ENCODE data around the gene THTPA.

The THTPA gene

DNA sequence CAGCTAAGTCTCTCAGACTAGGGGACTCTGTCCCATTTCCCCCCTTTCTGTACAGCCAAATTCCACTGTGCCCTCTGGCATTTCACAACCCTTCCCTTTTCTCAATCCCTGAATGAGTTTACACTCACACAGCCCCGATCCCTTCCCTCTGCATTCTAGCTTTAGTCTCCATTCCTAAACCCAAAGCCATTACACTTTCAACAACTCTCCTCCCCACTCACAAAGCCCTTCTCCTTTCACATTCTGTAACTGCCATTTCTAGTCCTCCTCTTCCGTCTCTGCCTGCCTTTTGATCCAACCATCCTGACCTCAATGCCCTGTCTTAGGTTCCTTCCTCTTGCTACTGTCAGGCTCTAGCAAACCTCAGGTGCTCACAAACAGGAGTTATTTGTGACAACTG is 8.1 kb upstream of the THTPA start:
- no peaks in the 10 kb centered on the region for H3K27me3 ChIP-seq
- no peak for DNase-seq
- no peaks in the 10 kb centered on the region for H3K9me3 ChIP-seq
- H3K36me3 ChIP-seq = no peaks in the 10 kb centered on the region; the same call in 1 of the 2 replicates
- TF ChIP-seq, protein P1, sequence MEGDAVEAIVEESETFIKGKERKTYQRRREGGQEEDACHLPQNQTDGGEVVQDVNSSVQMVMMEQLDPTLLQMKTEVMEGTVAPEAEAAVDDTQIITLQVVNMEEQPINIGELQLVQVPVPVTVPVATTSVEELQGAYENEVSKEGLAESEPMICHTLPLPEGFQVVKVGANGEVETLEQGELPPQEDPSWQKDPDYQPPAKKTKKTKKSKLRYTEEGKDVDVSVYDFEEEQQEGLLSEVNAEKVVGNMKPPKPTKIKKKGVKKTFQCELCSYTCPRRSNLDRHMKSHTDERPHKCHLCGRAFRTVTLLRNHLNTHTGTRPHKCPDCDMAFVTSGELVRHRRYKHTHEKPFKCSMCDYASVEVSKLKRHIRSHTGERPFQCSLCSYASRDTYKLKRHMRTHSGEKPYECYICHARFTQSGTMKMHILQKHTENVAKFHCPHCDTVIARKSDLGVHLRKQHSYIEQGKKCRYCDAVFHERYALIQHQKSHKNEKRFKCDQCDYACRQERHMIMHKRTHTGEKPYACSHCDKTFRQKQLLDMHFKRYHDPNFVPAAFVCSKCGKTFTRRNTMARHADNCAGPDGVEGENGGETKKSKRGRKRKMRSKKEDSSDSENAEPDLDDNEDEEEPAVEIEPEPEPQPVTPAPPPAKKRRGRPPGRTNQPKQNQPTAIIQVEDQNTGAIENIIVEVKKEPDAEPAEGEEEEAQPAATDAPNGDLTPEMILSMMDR (IDR thresholded peaks at IDR 0.05; ENCODE audit: low read depth, low read length) = no peak
- H3K4me1 ChIP-seq = peaks cover 11% of the 10 kb centered on the region
- H3K4me3 ChIP-seq (ENCODE audit: low read depth, low read length) = no peak overlapping the region

DNA sequence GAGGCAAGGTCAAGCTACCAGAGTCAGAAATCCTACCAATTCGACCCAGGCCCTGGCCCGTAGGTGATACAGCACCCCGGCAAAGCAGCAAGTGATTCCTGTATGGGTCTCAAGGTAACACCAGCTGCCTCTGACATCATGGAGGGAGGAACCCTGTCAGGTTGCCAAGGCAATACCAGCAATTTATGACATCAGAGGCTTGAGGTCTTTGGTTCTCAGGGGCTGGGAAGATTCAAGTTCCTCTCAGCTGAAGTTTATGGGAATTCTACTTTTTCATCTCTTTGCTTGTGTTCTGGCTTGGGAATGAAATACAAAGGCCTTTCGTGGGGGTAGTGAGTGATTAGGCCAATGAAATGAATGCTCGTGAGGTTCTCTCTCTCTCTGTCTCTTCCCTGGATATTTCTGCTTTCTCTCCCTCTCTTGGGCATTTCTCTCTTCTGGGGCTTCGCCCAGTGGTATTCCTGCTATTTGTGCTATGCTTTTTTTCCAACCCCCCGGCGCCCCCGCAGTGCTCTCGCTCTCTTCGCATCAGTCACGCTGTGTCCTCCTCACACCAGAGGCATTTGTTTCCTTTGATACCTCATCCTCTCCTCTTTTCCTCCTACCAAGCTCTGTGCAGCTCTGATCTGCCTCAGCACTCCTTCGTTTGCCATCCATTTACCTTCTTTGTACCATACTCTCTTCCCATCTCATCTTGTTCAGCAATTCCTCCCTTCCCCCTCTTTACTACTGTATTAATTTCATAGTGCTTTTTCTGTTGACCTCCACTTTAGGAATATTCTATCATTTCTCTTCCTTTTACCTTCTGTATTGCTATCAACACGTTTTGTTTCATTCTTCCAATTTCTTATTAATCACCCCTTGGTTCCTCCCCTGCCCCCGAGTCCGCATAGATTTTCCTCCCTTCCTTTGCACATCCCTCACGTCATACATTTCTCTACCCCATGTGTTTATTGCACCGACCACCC is 7.4 kb upstream of the THTPA start:
- TF ChIP-seq, protein P1 (IDR thresholded peaks at IDR 0.05; ENCODE audit: low read depth, low read length) = no peak
- Histone ChIP-seq H3K36me3 (no peaks in the 10 kb centered on the region), H3K9me3 (no peaks in the 10 kb centered on the region), H3K27me3 (no peaks in the 10 kb centered on the region), H3K4me1 (peaks cover 11% of the 10 kb centered on the region), H3K4me3 (ENCODE audit: low read depth, low read length) (no peak overlapping the region)
- no peak for DNase-seq

DNA sequence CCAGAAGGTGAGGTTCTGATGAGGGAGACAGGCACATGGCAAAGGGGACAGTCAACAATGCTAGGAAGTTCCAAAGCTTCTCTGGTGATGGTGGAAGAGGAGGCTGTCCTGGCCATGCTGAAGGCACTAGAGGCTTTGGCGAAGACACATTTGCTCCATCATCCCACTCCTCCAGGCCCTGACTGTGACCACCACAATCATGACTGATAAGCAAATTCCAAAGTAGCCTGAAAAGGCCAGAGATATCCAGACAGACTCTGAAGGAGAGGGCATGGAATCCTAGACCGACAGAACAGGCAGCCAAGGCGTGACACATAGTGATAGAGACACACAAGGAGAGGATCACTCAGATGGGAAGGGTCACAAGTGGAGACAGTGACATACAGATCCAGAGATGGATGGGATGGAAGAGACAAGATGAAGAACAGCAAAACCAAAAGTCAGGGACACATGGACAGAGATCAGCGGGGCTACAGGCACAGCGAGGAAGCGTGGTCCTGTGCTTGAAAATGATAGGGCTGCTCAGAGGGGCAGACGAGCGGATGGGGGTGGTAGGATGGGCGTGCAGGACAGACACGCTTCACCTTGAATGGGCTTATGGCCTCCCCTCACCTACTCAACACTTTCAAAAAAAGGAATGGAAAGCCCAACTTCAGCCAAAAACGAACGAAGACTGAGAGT is 5.8 kb upstream of the THTPA start:
- no peak for DNase-seq
- Histone ChIP-seq H3K36me3 (no peaks in the 10 kb centered on the region), H3K27me3 (no peaks in the 10 kb centered on the region), H3K9me3 (no peaks in the 10 kb centered on the region), H3K4me3 (ENCODE audit: low read depth, low read length) (peak overlapping the region; percentile 94), H3K4me1 (peaks cover under 1% of the 10 kb centered on the region)
- TF ChIP-seq, protein P1 (IDR thresholded peaks at IDR 0.05; ENCODE audit: low read depth, low read length) = no peak

DNA sequence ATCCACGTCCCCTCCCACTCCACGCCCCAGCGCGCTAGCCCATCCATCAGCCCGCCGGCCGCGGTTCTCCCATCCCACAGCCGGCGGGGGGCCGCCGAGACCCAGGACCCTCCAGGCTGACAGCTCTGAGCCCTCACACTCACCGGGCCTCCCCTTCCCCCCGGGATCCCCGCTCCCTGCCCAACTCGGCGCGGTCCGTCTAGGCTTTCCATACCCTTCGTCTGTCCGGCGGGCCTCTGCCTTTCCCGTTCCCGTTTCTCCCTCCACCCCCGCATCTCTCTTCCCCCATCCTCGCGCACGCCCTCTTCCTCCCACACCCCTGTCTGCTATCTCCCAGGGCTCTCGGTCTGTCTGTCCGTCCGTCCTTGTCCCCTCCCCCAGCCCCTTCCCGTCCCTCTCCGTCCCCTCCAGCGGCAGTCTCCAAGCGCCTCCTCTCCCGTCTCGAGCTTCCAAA is 5.2 kb upstream of the THTPA start:
- Histone ChIP-seq H3K9me3 (no peaks in the 10 kb centered on the region), H3K27me3 (no peaks in the 10 kb centered on the region), H3K4me1 (no peaks in the 10 kb centered on the region), H3K4me3 (ENCODE audit: low read depth, low read length) (peak overlapping the region; percentile 94), H3K36me3 (no peaks in the 10 kb centered on the region)
- DNase-seq = no peak
- TF ChIP-seq, protein P1 (IDR thresholded peaks at IDR 0.05; ENCODE audit: low read depth, low read length) = no peak

DNA sequence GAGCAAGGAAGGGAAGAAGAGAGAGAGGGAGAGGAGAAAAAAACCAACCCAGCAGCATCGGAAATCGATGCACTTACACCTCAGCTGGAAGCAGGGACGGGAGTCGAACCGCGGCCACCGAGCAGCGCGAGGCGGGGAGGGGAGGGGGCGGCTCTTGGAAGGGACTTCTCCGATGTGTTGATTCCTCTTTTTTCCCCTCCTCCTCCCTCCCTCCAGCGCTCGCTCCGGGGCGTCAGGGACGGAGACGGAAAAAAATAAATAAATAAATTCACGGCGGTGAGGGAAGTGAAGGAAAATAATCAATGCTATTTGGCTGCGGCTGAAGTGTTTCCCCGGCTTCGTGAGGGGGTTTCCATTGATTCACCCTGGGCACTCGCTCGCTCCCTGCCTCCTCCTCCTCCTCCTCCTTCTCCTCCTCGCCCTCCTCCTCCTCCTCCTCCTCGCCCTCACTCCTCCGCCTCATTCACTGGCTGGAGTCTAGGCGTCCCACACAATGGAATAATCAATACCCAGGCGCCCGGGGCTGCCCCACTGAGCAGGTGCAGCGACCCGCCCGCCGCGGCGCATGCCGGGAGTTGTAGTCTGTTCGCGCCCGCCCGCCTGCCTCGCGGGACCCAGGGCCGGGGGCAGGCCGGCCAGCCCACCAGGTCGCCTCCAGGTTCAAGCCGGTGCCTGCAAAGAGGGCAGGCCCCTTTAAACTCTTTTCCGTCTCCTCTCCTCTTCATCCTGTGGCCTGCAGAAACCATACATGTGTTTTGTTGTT is 4.6 kb upstream of the THTPA start, which contains the start of gene ZFHX2:
ZFHX2 (minus strand) TSS at position 500 of the 763 bp plus-strand sequence. CDS start 16,440 bp downstream, outside the sequence.
- Histone ChIP-seq H3K27me3 (no peaks in the 10 kb centered on the region), H3K4me3 (ENCODE audit: low read depth, low read length) (peak within 1 kb of the TSS; percentile 94), H3K4me1 (no peaks in the 10 kb centered on the region), H3K9me3 (no peaks in the 10 kb centered on the region), H3K36me3 (no peaks in the 10 kb centered on the region)
- TF ChIP-seq, protein P1 (IDR thresholded peaks at IDR 0.05; ENCODE audit: low read depth, low read length) = no peak
- peak; percentile 89 for DNase-seq
